K562 (cell line): Measurements from ENCODE around the gene ADM2. TPM values are rescaled to one million over a fixed set of nuclear protein-coding genes. Genes with fewer than 3 reads are reported as not detected.
A peak's percentile ranks its signal among the peaks of the same experiment; 100 is the strongest.

Source experiments
- CEBPG ChIP-seq, 3 experiments: fragments of 200-800 bp in 1 of 3; sonication (Bioruptor generic) in 1 of 3; sonication (generic) in 1 of 3; formaldehyde crosslinking in 1 of 3; IDR thresholded peaks in 2 of 3; conservative IDR thresholded peaks in 1 of 3; 2 replicates each; pipeline versions ENCODE4 v1.6.1 to v1.8.0; 2016 to 2022; ENCODE audit warnings: missing compliant biosample characterization in 2 of 3, missing genetic modification characterization in 2 of 3, mild to moderate bottlenecking in 1 of 3, missing genetic modification reagents in 1 of 3
- DLX4 ChIP-seq: fragments of 250-450 bp; sonication (Bioruptor Pico); IDR thresholded peaks from 2 replicates; pipeline ENCODE4 v1.6.1; 2021; ENCODE audit warnings: mild to moderate bottlenecking
- E2F1 ChIP-seq: sonication (generic); formaldehyde crosslinking; IDR thresholded peaks from 2 replicates; pipeline ENCODE4 v1.8.1; 2023; ENCODE audit warnings: mild to moderate bottlenecking, missing genetic modification reagents, moderate library complexity
- E2F6 ChIP-seq, 2 experiments: IDR thresholded peaks; 2 replicates each; pipeline ENCODE4 v1.6.1; 2011; ENCODE audit warnings: borderline replicate concordance in 1 of 2, control low read depth in 1 of 2, low read depth in 1 of 2, low read length in 1 of 2, mild to moderate bottlenecking in 1 of 2, mixed read lengths in 1 of 2, moderate library complexity in 1 of 2; ENCODE audit not compliant: insufficient read depth in 1 of 2, insufficient read length in 1 of 2, poor library complexity in 1 of 2, severe bottlenecking in 1 of 2; ENCODE audit errors: extremely low read depth in 1 of 2
- LCOR ChIP-seq: sonication (generic); formaldehyde crosslinking; IDR thresholded peaks from 2 replicates; pipeline ENCODE4 v1.8.0; 2022; ENCODE audit warnings: mild to moderate bottlenecking, missing genetic modification reagents
- MEF2A ChIP-seq: IDR thresholded peaks from 2 replicates; pipeline ENCODE4 v1.6.1; 2011; ENCODE audit warnings: low read depth, mild to moderate bottlenecking, low read length, moderate library complexity; ENCODE audit not compliant: control insufficient read depth
- PCBP1 ChIP-seq: fragments of 200-400 bp; formaldehyde crosslinking; IDR thresholded peaks from 2 replicates; pipeline ENCODE4 v1.6.1; 2018; ENCODE audit warnings: mild to moderate bottlenecking, low read depth, low read length; ENCODE audit not compliant: poor library complexity, severe bottlenecking
- SMAD3 ChIP-seq: fragments of 450-650 bp; formaldehyde crosslinking; conservative IDR thresholded peaks from 2 replicates; pipeline ENCODE4 v1.4.0; 2020; ENCODE audit warnings: mild to moderate bottlenecking
- SMARCA4 ChIP-seq: fragments of 450-650 bp; IDR thresholded peaks from 2 replicates; pipeline ENCODE4 v1.6.1; 2016
- STAG1 ChIP-seq: sonication (generic); formaldehyde crosslinking; IDR thresholded peaks from 2 replicates; pipeline ENCODE4 v1.5.0; 2020; ENCODE audit warnings: missing genetic modification reagents, borderline replicate concordance
- ZNF512 ChIP-seq: IDR thresholded peaks from 2 replicates; pipeline ENCODE4 v1.6.1; 2016; ENCODE audit warnings: missing genetic modification characterization, missing compliant biosample characterization
- ZNF696 ChIP-seq: fragments of 250-450 bp; sonication (Bioruptor Pico); conservative IDR thresholded peaks from 2 replicates; pipeline ENCODE4 v1.4.0; 2020; ENCODE audit warnings: mild to moderate bottlenecking, moderate library complexity
- polyA plus RNA-seq, 8 experiments: library from polyadenylated mRNA; depleted of rRNA in 4 of 8; stranded (reverse) in 5 of 8; unstranded in 3 of 8; fragments of >200 nt; fragmentation: Nextera tagmentation in 2 of 8; fragmentation: Illumina TruSeq in 1 of 8; extraction: Ambion mirVana in 2 of 8; extraction: Trizol in 1 of 8; gene quantifications; 2 replicates each; pipeline versions ENCODE4 v1.2.1 to v1.2.3, GENCODE V29; 2011 to 2014; ENCODE audit warnings: inconsistent platforms in 1 of 8, missing spikeins in 1 of 8
- total RNA-seq, 7 experiments: library from RNA; depleted of rRNA in 6 of 7; stranded (reverse); fragments of >200 nt in 6 of 7; fragmentation: Illumina TruSeq in 2 of 7; extraction: Trizol in 2 of 7; gene quantifications; 2 replicates each; pipeline versions ENCODE4 v1.2.1 to v1.2.3, GENCODE V29; 2011 to 2021; ENCODE audit warnings: low replicate concordance in 1 of 7
- TF ChIP-seq, protein P1 (sequence below): fragments of 250-450 bp; sonication (Bioruptor Pico); IDR thresholded peaks from 2 replicates; pipeline ENCODE4 v1.5.0; 2021; ENCODE audit warnings: mild to moderate bottlenecking, borderline replicate concordance
- TF ChIP-seq, protein P2 (sequence below): fragments of 250-450 bp; sonication (Bioruptor Pico); IDR thresholded peaks from 2 replicates; pipeline ENCODE4 v1.5.0; 2022; ENCODE audit warnings: mild to moderate bottlenecking

The ADM2 gene
- total and polyA plus RNA-seq, 9 of the 15 experiments (the other 6 are each of a cell fraction or from before 2014, with no cell fraction given) = 0.11 to 5.1 (median 0.38) TPM

- TF ChIP-seq E2F1 = peak; percentile 83; the same call in 1 of the 2 replicates
- no peak for TF ChIP-seq SMAD3 (CRISPR knock-in tag)
- TF ChIP-seq STAG1 (CRISPR knock-in tag) = no peak
- TF ChIP-seq, protein P1, sequence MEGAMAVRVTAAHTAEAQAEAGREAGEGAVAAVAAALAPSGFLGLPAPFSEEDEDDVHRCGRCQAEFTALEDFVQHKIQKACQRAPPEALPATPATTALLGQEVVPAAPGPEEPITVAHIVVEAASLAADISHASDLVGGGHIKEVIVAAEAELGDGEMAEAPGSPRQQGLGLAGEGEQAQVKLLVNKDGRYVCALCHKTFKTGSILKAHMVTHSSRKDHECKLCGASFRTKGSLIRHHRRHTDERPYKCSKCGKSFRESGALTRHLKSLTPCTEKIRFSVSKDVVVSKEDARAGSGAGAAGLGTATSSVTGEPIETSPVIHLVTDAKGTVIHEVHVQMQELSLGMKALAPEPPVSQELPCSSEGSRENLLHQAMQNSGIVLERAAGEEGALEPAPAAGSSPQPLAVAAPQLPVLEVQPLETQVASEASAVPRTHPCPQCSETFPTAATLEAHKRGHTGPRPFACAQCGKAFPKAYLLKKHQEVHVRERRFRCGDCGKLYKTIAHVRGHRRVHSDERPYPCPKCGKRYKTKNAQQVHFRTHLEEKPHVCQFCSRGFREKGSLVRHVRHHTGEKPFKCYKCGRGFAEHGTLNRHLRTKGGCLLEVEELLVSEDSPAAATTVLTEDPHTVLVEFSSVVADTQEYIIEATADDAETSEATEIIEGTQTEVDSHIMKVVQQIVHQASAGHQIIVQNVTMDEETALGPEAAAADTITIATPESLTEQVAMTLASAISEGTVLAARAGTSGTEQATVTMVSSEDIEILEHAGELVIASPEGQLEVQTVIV = no peak
- peak; percentile 67; the same call in 1 of the 2 replicates for TF ChIP-seq LCOR
- no peak for TF ChIP-seq ZNF512 (tag)
- TF ChIP-seq MEF2A = no peak
- TF ChIP-seq ZNF696 (CRISPR knock-in tag) = no peak
- peak; percentile 61 to 83 for TF ChIP-seq E2F6 (IDR thresholded peaks at IDR 0.05; ENCODE audit: borderline replicate concordance in 1 of 2, extremely low read depth in 1 of 2, insufficient read depth in 1 of 2, insufficient read length in 1 of 2, low read depth in 1 of 2, low read length in 1 of 2, poor library complexity in 1 of 2, severe bottlenecking in 1 of 2)
- TF ChIP-seq, protein P2, sequence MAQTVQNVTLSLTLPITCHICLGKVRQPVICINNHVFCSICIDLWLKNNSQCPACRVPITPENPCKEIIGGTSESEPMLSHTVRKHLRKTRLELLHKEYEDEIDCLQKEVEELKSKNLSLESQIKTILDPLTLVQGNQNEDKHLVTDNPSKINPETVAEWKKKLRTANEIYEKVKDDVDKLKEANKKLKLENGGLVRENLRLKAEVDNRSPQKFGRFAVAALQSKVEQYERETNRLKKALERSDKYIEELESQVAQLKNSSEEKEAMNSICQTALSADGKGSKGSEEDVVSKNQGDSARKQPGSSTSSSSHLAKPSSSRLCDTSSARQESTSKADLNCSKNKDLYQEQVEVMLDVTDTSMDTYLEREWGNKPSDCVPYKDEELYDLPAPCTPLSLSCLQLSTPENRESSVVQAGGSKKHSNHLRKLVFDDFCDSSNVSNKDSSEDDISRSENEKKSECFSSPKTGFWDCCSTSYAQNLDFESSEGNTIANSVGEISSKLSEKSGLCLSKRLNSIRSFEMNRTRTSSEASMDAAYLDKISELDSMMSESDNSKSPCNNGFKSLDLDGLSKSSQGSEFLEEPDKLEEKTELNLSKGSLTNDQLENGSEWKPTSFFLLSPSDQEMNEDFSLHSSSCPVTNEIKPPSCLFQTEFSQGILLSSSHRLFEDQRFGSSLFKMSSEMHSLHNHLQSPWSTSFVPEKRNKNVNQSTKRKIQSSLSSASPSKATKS (CRISPR knock-in tag) = no peak
- TF ChIP-seq PCBP1 = peak; percentile 81
- TF ChIP-seq SMARCA4 = no peak
- no peak for TF ChIP-seq DLX4 (CRISPR knock-in tag)
- TF ChIP-seq CEBPG (CRISPR knock-in tag; IDR thresholded peaks at IDR 0.05) = no peak
- TF ChIP-seq CEBPG (tag; conservative IDR thresholded peaks at IDR 0.05 in 1 of 2, IDR thresholded peaks at IDR 0.05 in 1 of 2) = no peak
Measured at GRCh38 chr22:50525104-50525857, 43.9 kb downstream of the ADM2 start, which contains the start of gene SCO2 (continued).
